ENCODE measurements around the gene ZDHHC13. TPM values are rescaled to one million over a fixed set of nuclear protein-coding genes. Genes with fewer than 3 reads are reported as not detected.

The ZDHHC13 gene
- total RNA-seq: 23.4 and 26.6 TPM in 2 replicates
- long read RNA-seq, transcript ZDHHC13-202 (17 exons, 2,445 nt): major isoform, 125 of 191 reads
- long read RNA-seq, transcript ZDHHC13-201 (16 exons, 2,283 nt): minor isoform, 21 of 191 reads
- long read RNA-seq, partial matches to known transcripts: 8 of 191 reads
- long read RNA-seq, other reads (novel, unspliced or antisense): 37 of 191 reads

DNA sequence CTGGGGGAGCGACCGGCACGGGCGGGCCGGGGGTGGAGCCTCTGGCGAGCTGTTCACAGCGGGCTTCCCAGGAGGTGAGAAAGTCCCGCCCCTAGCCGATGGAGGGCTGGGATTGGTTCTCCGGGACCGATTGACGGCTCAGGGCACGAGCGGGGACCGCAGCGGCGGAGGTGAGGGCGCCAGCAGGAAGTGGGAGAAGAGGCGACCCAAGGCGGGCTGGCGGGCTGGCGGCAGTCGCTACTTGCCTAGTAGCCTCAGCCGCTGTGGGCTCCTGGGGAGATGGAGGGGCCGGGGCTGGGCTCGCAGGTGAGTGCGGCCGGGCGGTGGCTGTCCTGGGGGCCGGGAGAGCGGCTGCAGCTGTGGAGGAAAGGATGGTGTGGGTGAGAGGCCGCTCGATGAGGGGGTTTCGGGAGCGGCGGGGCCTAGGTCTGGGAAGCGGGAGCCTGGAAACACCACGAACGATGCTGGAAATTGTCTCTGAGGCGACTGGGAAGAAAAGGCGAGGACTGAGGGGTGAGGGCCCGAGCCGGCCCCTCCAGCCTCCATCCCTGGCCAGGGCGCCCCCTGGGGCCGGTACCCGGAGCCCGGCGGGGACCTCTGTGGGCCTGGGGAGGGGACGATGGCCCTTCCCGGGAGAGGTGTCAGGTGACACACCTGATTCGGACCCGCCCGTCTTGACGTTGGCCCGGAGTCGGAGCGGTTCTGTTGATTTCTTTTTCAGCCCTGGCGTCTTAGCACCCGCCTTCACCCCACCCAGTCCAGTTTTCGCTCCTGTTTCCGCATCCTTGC is at the start of gene ZDHHC13:
TSS of gene ZDHHC13 (plus strand) at position 198 of the 789 bp plus-strand sequence. CDS start at position 280, 82 bp downstream.
- peaks cover 5% of the 10 kb centered on the region for H3K27me3 Mint-ChIP-seq
- TF ChIP-seq CTCF (IDR thresholded peaks at IDR 0.05; ENCODE audit: unreplicated experiment): peak; percentile 57

DNA sequence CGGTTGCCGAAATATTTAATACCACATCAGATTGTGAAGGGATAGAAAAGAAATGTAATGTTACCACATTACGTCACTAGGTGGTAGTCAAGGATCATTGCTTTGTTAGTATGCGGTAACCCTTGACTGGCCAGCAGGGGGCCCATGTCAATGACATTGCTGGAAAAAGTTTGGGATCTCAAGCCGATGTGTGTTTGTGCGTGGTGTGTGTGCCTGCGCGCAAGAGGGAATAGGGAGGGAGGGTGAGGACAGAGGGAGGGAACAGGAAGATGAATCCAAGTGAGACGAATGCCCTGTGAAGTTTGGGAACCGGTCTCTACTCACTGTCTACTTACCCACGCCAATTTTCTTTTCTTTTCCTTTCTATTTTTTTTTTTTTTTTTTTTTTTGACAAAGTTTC is 45.7 kb upstream of the ZDHHC13 start:
- peaks cover 12% of the 10 kb centered on the region for H3K4me1 Mint-ChIP-seq (ENCODE audit: low read depth)
- H3K27ac Mint-ChIP-seq: no peak overlapping the region

More for the DNA sequence above, at the start of gene ZDHHC13:
- peak; percentile 93 for DNase-seq (ENCODE audit: low spot score, unreplicated experiment)
- H3K9me3 Mint-ChIP-seq (ENCODE audit: low read depth): no peaks in the 10 kb centered on the region
- peaks cover 12% of the 10 kb centered on the region for H3K4me1 Mint-ChIP-seq (ENCODE audit: low read depth)
- H3K36me3 Mint-ChIP-seq (ENCODE audit: insufficient read depth): peaks cover 5% of the 10 kb centered on the region
- H3K27ac Mint-ChIP-seq: peak within 1 kb of the TSS; percentile 93
- peak within 1 kb of the TSS; percentile 92 for H3K4me3 Mint-ChIP-seq (ENCODE audit: low read depth)

DNA sequence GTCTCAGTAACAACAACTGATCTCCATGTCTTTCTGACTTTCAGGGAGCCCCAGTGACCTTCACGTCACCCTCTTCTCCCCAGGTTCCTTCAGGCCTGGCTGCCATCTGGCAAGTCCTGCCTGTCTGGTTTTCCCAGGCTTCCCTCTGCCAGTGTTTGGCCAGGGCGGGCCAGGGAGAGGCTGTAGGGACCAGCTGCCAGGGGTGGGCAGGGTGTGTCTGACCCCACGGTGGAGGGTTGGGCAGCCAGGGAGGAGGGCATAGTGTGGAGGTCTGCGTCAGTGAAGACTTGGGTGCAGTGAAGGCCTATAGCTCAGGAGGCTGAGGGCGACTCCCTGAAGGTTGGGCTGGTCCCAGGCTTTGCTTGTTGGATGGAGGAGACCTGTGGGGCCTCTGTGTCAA is 44.5 kb upstream of the ZDHHC13 start:
- DNase-seq (ENCODE audit: low spot score, unreplicated experiment): no peak
- H3K4me3 Mint-ChIP-seq (ENCODE audit: low read depth): no peak overlapping the region
- peaks cover 12% of the 10 kb centered on the region for H3K4me1 Mint-ChIP-seq (ENCODE audit: low read depth)
- H3K36me3 Mint-ChIP-seq (ENCODE audit: insufficient read depth): no peaks in the 10 kb centered on the region
- H3K9me3 Mint-ChIP-seq (ENCODE audit: low read depth): peaks cover 4% of the 10 kb centered on the region
- peaks cover 3% of the 10 kb centered on the region for H3K27me3 Mint-ChIP-seq
- no peak overlapping the region for H3K27ac Mint-ChIP-seq
- TF ChIP-seq CTCF (IDR thresholded peaks at IDR 0.05; ENCODE audit: unreplicated experiment): no peak

More for the DNA sequence above, 45.7 kb upstream of the ZDHHC13 start:
- Mint-ChIP-seq H3K4me3 (ENCODE audit: low read depth) (no peak overlapping the region), H3K36me3 (ENCODE audit: insufficient read depth) (no peaks in the 10 kb centered on the region), H3K27me3 (peaks cover 3% of the 10 kb centered on the region), H3K9me3 (ENCODE audit: low read depth) (peaks cover 7% of the 10 kb centered on the region)
- peak; percentile 61 for DNase-seq (ENCODE audit: low spot score, unreplicated experiment)
- TF ChIP-seq CTCF (IDR thresholded peaks at IDR 0.05; ENCODE audit: unreplicated experiment): peak; percentile 99

GRCh38 chr11:19073454-19074415 is 43.2 kb upstream of the ZDHHC13 start:
- no peak for DNase-seq (ENCODE audit: low spot score, unreplicated experiment)
- Mint-ChIP-seq H3K4me1 (ENCODE audit: low read depth) (peaks cover 12% of the 10 kb centered on the region), H3K36me3 (ENCODE audit: insufficient read depth) (no peaks in the 10 kb centered on the region), H3K9me3 (ENCODE audit: low read depth) (no peaks in the 10 kb centered on the region), H3K4me3 (ENCODE audit: low read depth) (no peak overlapping the region), H3K27me3 (peaks cover 3% of the 10 kb centered on the region), H3K27ac (no peak overlapping the region)
- no peak for TF ChIP-seq CTCF (IDR thresholded peaks at IDR 0.05; ENCODE audit: unreplicated experiment)

GRCh38 chr11:19075636-19076035 is 41.3 kb upstream of the ZDHHC13 start:
- no peak overlapping the region for H3K4me3 Mint-ChIP-seq (ENCODE audit: low read depth)
- H3K4me1 Mint-ChIP-seq (ENCODE audit: low read depth): peaks cover 12% of the 10 kb centered on the region

More at GRCh38 chr11:19075636-19076035, 41.3 kb upstream of the ZDHHC13 start:
- no peak for TF ChIP-seq CTCF (IDR thresholded peaks at IDR 0.05; ENCODE audit: unreplicated experiment)
- no peaks in the 10 kb centered on the region for H3K36me3 Mint-ChIP-seq (ENCODE audit: insufficient read depth)
- H3K9me3 Mint-ChIP-seq (ENCODE audit: low read depth): no peaks in the 10 kb centered on the region
- DNase-seq (ENCODE audit: low spot score, unreplicated experiment): no peak
- no peak overlapping the region for H3K27ac Mint-ChIP-seq
- peaks cover 3% of the 10 kb centered on the region for H3K27me3 Mint-ChIP-seq

Data from progenitor cell of endocrine pancreas (in vitro differentiated cells).